HG02623 (cell line): Measurements from ENCODE around the gene EME2.
"Not testable (repeated sequence)": the region's sequence is repeated elsewhere in the genome, so short reads cannot be mapped to it uniquely, and the experiment has no call there.

Experiments
- ATAC-seq: cut with Tn5 transposase; IDR thresholded peaks from one replicate; pipeline ENCODE4 v1.9.1; 2021; ENCODE audit warnings: moderate library complexity; ENCODE audit not compliant: unreplicated experiment

The EME2 gene

DNA sequence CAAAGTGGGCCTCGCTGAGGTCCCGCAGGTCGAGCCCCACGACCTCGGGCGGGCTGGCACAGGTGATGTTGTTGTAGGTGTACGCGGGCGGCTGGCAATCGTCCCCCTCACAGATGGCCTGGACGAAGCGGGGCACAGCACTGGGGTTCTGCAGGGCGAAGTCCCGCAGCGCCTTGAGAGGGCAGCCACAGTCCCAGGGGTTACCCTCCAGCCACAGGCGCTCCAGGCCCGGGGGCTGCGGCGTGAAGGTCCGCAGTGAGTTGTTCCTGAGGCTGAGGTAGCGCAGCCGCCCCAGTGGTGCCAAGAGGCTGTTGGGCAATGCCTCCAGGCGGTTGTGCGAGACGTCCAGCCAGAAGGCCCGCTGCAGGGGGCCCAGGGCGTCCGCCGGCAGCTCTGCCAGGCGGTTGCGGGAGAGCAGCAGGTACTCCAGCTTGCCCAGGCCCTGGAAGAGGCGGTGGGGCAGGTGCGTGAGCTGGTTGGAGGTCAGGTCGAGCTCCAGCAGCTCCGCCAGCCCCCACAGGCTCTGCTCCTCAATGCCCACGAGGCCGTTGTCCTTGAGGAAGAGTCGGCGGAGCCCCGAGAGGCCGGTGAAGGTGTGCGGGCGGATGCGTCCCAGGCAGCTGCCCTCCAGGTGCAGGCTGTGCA, 18.1 kb downstream of the EME2 start:
- no peak for ATAC-seq

DNA sequence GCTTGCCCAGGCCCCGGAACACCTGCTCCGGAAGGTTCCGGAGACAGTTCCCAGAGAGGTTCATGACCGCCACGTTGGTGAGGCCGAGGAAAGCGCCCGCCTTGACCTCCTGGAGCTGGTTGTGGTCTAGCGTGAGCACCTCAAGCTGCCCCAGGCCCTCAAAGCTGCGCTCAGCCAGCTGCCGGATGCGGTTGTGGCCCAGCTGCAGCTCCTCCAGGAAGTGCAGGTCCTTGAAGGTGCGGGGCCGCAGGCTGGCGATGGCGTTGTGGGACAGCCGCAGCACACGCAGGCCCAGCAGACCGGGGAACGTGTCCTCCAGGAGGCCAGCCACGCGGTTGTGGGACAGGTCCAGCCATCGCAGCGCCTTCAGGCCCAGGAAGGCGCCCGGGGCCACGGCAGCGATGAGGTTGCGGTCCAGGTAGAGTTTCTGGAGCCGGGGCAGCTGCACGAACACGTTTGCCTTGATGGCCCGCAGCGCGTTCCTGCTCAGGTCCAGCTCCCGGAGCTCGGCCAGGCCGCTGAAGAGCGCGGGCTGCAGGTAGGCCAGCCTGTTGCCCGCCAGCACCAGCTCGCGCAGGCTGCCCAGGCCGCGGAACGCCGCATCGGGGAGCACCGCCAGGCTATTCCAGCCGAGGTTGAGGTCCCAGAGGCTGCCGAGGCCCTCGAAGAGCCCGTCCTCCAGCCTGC, 18.8 kb downstream of the EME2 start:
- ATAC-seq, result no peak

- no peak for ATAC-seq
Observed at GRCh38 chr16:1791943-1792812, 19.6 kb downstream of the EME2 start.

- ATAC-seq, result no peak
Observed at GRCh38 chr16:1792836-1793577, 20.4 kb downstream of the EME2 start.

DNA sequence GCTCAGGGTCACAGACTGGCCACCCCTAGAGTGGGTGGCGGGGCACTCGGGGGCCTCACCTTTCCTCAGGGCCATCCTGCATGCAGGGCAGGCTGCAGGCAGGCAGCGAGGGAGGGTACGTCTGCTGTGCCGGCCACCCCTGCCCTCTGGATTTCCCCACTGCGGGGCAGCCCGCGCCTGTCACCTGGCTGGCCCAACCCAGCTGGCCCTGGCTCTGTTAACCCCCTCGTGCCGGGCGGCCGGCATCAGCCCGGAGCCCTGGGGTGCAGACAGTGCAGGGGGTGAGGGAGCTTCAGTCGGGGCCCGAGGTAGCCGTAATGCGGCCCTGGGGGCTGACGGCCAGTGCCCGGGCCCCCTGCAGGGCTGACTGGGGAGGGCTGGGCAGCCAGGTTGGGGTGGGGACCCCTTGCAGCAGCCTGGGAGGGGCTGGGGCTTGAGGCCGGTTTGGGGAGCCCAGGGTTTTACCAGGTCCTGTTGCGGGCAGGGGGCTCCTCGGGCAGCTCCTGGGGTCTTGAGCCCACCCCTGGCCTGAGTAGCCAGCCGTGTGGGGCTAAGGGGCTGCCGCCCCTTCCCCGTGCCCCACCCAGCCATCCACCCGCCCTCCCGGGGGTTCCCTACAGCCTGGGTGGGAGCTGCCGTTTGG, 21.1 kb downstream of the EME2 start, which contains the start of gene IGFALS:
TSS of gene IGFALS (minus strand) at position 128 of the 643 bp plus-strand sequence. CDS start at position 75, 53 bp downstream.
- ATAC-seq, result no peak

DNA sequence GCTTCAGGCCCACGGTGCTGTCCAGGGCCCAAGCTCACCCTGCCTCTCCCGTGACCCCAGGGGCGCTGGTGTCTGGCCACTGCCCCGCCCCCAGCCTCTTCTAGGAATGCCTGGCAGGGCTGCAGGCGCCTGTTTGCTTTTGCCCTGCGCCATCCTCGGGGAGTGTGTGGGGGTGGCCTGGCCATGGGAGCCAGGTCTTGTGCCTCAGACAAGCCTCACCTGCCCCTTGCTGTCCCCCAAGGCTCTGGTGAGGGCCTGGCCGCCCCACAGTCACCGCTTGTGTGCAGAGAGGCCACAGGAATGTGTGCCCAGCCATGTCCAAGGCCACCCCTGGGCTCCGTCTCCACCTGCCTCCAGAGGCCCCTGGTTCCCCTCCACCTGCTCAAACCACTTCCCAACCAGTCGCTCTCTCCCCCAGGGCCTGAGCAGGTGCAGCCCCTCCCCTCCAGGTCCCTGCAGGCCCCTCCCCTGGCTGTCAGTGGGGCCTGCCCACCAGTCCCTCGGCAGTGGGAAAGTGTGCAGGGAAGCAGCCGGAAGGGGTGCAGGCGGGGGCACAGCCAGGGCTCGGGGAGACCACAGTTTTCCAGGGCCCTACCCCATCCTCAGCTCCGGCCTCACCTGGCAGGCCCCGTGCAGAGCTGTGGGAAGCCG, 21.7 kb downstream of the EME2 start:
- no peak for ATAC-seq

- no peak for ATAC-seq
Observed at GRCh38 chr16:1794908-1795666, 22.5 kb downstream of the EME2 start.

- not testable (repeated sequence) for ATAC-seq
Observed at GRCh38 chr16:1799263-1799662, 26.7 kb downstream of the EME2 start.

GRCh38 chr16:1800701-1801100, 28.1 kb downstream of the EME2 start:
- ATAC-seq, result no peak

GRCh38 chr16:1807626-1808025, 35.0 kb downstream of the EME2 start:
- ATAC-seq, result no peak

GRCh38 chr16:1808691-1809090, 36.1 kb downstream of the EME2 start:
- ATAC-seq, result no peak

GRCh38 chr16:1809281-1809801, 36.7 kb downstream of the EME2 start:
- no peak for ATAC-seq

GRCh38 chr16:1810106-1810505, 37.5 kb downstream of the EME2 start:
- ATAC-seq, result no peak

- ATAC-seq, result no peak
Observed at GRCh38 chr16:1810536-1810935, 37.9 kb downstream of the EME2 start.

DNA sequence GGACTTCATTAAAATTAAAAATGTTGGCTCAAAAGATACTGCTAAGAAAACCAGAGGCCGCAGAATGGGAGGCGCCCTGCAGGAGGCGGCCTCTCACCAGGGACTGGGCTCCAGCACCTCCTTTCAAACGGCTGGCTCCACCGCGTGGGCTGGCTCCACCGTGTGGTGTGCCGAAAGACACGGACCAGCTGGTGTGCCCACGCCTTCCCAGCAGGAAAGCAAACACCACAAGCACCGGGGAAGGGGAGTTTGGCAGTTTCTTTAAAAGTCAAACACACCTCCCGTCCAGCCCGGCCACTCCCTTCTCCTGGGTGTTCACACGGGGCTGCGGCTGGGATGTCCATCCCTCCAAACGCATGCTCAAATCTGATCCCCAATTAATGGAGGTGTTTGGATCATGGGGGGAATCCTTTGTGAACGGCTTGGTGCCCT, 40.1 kb downstream of the EME2 start:
- no peak for ATAC-seq

GRCh38 chr16:1815461-1815860, 42.9 kb downstream of the EME2 start:
- ATAC-seq, result no peak

DNA sequence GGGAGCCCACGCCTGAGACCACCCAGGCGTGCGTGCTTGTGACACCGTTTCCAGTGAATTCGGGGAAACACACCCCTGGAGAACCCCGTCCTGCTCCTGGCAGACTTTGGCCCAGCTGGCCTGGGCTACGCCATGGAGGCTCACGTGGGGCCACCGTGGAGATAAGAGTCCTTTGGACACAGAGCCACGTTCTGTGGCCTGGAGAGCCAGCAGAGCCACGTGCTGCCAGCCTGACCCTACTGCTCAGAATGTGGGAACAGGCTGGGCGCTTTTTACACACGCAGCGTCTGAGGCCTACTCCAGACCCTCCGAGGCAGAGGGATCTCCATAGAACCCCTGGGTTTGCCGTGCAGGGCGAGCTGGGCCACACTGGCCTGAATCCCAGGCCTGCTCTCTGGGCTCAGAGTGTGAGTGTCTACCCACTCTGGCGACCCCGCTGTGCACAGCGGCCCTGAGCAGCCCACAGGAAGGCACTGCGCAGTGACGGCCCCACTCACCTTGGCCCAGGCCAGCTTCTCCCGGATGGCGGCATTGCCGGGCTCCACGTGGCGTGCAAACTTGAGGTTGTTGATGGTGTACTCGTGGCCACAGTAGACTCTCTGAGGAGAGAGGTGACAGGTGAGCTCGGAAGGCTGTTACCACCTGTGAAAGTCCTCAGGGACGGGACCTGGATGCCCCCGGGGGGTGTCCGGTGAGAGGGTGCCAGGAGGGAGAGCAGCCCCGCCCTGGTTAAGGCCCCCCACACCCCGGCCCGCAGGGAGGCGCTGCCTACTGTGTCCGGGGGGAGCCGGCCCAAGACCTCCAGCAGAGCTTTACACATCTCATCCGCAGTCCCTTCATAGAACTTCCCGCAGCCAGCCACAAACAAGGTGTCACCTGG, 44.0 kb downstream of the EME2 start:
- ATAC-seq, result no peak

DNA sequence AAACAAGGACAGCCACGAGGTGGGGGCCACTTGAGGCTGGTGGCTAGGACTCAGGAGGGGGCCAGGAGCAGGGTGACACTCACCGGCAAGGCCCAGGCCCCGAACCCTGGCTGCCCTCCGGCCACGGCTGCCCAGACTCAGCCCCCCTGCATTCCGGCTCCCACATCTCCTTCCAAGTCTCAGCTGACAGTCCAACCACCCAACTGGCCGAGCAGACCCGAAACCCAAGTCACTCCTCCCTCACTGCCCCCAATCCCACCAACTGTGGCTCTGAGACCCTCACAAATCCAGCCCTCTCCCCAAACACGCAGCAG, 44.6 kb downstream of the EME2 start:
- ATAC-seq, result no peak
